C4-2B (cell line): Measurements from ENCODE around the gene PHLPP1.

ENCODE experiments used
- CTCF ChIP-seq: fragments of 450-650 bp; conservative IDR thresholded peaks from 2 replicates; pipeline ENCODE4 v1.5.1; 2017; ENCODE audit warnings: mild to moderate bottlenecking
- ZFX ChIP-seq: fragments of 450-650 bp; IDR thresholded peaks from 2 replicates; pipeline ENCODE4 v1.6.1; 2017

GRCh38 chr18:62737241-62737873 is 22.0 kb downstream of the PHLPP1 start:
- TF ChIP-seq CTCF (no peak), ZFX (no peak)
